Kasumi-1 (cell line): Measurements from ENCODE around the gene TAX1BP3.

Experiments
- DNase-seq, 2 experiments: peaks; one replicate each; lab custom pipeline; 2025; lab: John Stamatoyannopoulos, UW

Gene TAX1BP3

DNA sequence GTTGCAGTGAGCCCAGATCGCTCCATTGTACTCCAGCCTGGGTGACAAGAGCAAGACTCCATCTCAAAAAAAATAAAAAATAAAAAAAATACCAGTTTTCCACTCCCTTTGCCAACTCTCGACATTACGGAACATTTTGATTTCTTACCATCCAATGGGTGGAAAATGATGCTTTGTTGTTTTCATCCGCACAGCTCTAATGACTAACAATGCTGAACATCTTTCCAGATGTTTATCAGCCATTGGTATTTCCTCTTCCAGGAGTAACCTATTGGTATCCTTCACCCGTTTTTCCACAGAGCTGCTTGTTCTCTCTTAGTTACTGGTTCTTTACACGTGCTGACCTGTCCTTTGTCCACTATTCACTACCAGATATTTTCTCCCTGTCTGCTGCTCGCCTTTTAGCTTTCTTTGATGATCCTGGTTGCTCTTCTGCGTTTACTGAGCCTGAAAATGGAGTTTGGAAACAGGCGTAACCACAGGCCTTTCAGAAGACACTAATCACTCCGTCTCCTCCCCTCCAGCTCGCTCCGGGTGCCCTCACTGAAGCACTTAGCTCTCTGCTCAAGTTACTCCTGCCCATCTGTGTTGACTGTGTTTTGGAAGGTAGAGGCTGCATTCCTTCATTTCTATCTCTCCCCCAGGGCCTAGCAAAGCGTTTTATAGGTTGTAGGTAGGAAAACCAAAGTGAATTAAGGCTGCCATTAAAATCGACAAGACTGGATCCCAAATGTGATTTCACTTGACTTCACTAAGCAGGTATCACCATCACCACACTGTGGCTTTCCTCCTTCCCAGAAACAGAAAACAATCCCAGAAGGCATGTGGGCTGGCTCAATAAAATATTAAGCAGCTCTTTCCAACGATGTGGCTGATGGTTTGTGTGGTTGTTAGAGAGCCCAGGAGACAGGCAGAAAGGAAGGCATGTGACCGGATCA is 41.3 kb downstream of the TAX1BP3 start:
- DNase-seq: no peak

DNA sequence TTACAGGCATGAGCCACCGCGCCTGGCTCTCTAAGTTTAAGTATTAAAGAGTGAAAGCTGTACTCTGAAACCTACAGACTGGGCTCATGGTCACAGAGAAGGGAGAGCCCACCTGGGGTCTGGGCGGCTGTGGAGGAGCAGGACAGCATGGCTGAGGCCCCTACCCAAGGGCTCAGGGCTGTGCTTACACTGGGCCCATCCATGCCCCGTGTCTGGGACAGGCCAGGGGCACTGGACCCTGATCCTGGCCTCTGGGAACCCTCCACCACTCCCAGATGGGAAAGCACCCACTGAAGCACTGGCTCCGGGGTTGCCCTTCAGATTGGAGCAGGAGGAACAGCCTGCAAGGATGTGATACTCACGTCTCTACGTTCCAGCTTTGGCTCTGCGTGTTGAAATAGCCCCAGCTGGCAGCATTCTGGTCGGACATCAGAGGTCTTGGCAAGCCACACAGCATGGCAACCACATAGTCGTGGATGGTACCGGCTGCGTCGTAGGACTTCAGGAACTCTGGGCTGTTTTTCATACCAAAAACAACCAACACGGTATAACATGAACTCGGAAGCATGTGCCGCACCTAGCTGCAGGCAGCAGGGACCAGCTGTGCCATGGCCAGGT is 45.3 kb downstream of the TAX1BP3 start:
- DNase-seq: no peak

DNA sequence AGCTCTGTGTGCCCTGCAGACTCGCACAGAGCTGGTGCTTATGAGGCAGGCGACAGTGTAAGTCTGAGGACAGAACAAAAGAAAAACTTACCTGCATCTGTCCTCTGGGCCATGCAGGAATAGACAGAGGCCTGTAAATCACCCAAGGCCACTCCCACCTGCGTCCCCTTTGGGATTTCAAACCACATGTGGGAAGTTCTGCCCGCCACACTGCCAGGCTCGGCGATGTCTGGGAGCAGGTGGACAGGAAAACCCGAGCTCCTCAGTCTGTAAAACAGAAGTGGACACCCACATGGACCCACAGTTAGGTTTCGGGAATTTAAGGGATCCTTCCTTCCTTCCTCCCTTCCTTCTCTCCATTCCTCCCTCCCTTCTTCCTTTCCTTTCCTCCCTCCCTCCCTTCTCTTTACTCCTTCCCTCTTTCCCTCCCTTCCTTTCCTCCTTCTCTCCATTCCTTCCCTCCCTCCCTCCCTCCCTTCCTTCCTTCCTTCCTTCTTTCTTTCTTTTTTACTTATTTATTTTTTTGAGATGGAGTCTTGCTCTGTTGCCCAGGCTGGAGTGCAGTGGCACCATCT is 47.1 kb downstream of the TAX1BP3 start:
- DNase-seq: no peak

DNA sequence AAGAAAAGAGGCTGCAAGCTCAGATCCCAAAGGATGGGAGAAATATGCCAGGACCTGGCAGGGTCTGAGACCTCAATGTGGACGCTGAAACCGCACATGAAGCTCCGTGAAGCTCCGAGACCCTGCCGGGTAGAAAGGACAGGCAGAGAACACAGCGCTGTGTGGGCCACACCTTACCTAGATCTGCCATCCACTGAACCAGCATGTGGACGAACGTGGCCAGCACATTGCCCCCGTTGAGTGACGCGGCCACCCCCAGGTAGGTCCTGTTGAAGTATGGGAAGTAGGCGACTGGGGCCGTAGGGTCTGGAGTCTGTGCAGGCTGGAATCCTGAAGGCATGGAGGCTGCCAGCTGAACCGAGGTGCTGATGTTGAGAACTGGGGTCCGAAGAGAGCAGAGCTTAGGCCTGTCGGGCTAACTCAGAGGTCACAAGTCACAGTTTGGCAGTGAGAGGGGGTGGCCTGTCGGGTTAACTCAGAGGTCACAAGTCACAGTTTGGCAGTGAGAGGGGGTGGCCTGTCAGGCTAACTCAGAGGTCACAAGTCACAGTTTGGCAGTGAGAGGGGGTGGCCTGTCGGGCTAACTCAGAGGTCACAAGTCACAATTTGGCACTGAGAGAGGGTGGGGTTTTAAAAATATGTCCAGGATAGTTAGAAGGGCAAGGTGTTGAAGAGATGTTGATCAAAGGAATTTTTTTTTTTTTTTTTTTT is 53.1 kb downstream of the TAX1BP3 start:
- DNase-seq: no peak

DNA sequence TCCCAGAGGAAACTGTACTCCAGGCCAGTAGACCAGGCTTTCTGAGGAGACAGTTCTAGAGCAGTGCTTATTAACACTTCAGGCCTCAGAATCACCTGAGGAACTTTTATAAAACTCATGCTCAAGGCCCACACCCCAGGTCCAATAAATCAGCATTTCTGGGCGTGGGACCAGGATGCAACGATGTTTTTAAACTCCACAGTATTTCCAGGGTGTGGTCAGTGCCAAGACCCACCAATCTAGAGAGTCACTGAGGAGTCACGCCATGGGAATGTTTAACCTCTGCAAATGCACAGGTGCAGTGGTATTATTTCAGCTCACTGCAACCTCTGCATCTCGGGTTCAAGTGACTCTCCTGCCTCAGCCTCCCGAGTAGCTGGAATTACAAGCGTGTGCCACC is 55.3 kb downstream of the TAX1BP3 start:
- no peak for DNase-seq
